GM19372 (cell line): Measurements from ENCODE around the gene PLIN3.
"Not testable (repeated sequence)": the region's sequence is repeated elsewhere in the genome, so short reads cannot be mapped to it uniquely, and the experiment has no call there.

Experiments
- ATAC-seq: cut with Tn5 transposase; IDR thresholded peaks from one replicate; pipeline ENCODE4 v1.9.1; 2021; ENCODE audit warnings: mild to moderate bottlenecking, low read depth, moderate library complexity; ENCODE audit not compliant: unreplicated experiment

PLIN3 gene

GRCh38 chr19:4851551-4852290 lies 15.7 kb downstream of the PLIN3 start:
- ATAC-seq, result no peak

- ATAC-seq, result no peak
Observed at GRCh38 chr19:4849019-4849418, 18.4 kb downstream of the PLIN3 start.

- ATAC-seq, result no peak
Observed at GRCh38 chr19:4847190-4847973, 20.1 kb downstream of the PLIN3 start.

GRCh38 chr19:4845975-4846374 lies 21.5 kb downstream of the PLIN3 start:
- not testable (repeated sequence) for ATAC-seq

- no peak for ATAC-seq
Observed at GRCh38 chr19:4844348-4845179, 22.9 kb downstream of the PLIN3 start.

GRCh38 chr19:4843647-4843965 lies 23.9 kb downstream of the PLIN3 start:
- no peak for ATAC-seq

- no peak for ATAC-seq
Observed at GRCh38 chr19:4839192-4839591, 28.3 kb downstream of the PLIN3 start.

GRCh38 chr19:4832776-4833175 lies 34.7 kb downstream of the PLIN3 start:
- ATAC-seq, result no peak

GRCh38 chr19:4831979-4832340 lies 35.5 kb downstream of the PLIN3 start:
- not testable (repeated sequence) for ATAC-seq

GRCh38 chr19:4831304-4831978 lies 36.0 kb downstream of the PLIN3 start, which contains the start of gene TICAM1:
TSS of gene TICAM1 (minus strand) at chr19:4831712. CDS start at chr19:4818377, 13,335 bp downstream.
- peak; percentile 67 for ATAC-seq

GRCh38 chr19:4830768-4831265 lies 36.6 kb downstream of the PLIN3 start:
- ATAC-seq, result no peak

GRCh38 chr19:4830332-4830731 lies 37.1 kb downstream of the PLIN3 start:
- no peak for ATAC-seq

- ATAC-seq, result no peak
Observed at GRCh38 chr19:4829001-4829712, 38.3 kb downstream of the PLIN3 start.

- no peak for ATAC-seq
Observed at GRCh38 chr19:4823577-4823976, 43.9 kb downstream of the PLIN3 start.

- not testable (repeated sequence) for ATAC-seq
Observed at GRCh38 chr19:4822354-4822753, 45.1 kb downstream of the PLIN3 start.

- ATAC-seq, result no peak
Observed at GRCh38 chr19:4821265-4821664, 46.2 kb downstream of the PLIN3 start.

GRCh38 chr19:4817467-4818277 lies 49.8 kb downstream of the PLIN3 start:
- ATAC-seq, result no peak

- ATAC-seq, result no peak
Observed at GRCh38 chr19:4816950-4817278, 50.6 kb downstream of the PLIN3 start.
